HepG2 (cell line): ENCODE measurements around the gene M1AP.

Experiments used
- ETV6 ChIP-seq: sonication (generic); formaldehyde crosslinking; conservative IDR thresholded peaks from 2 replicates; pipeline ENCODE4 v1.4.0; 2020; ENCODE audit warnings: missing genetic modification reagents
- EZH2 ChIP-seq: conservative IDR thresholded peaks from 2 replicates; pipeline ENCODE4 v1.6.1; 2012; ENCODE audit warnings: mild to moderate bottlenecking, low read depth, low read length, moderate library complexity
- HCFC1 ChIP-seq: fragments of 150-350 bp; IDR thresholded peaks from 2 replicates; pipeline ENCODE4 v1.6.1; 2014; ENCODE audit warnings: low read depth, low read length
- NR2F1 ChIP-seq, 2 experiments: fragments of 450-650 bp in 1 of 2; formaldehyde crosslinking in 1 of 2; IDR thresholded peaks; 2 replicates each; pipeline versions ENCODE4 v1.5.0 to v1.6.1; 2016 to 2020; ENCODE audit warnings: mild to moderate bottlenecking in 1 of 2, missing compliant biosample characterization in 1 of 2, missing genetic modification reagents in 1 of 2, moderate library complexity in 1 of 2
- POLR2AphosphoS5 ChIP-seq: IDR thresholded peaks from 2 replicates; pipeline ENCODE4 v1.6.1; 2012; ENCODE audit warnings: low read depth, low read length
- ZFX ChIP-seq: sonication (generic); formaldehyde crosslinking; IDR thresholded peaks from 2 replicates; pipeline ENCODE4 v1.4.0; 2020; ENCODE audit warnings: mild to moderate bottlenecking, low read depth, missing genetic modification reagents, moderate library complexity
- ZNF143 ChIP-seq: sonication (generic); formaldehyde crosslinking; IDR thresholded peaks from 2 replicates; pipeline ENCODE4 v1.4.0; 2020; ENCODE audit warnings: missing genetic modification reagents
- ZNF33B ChIP-seq: sonication (generic); formaldehyde crosslinking; IDR thresholded peaks from 2 replicates; pipeline ENCODE4 v1.5.1; 2020; ENCODE audit warnings: mild to moderate bottlenecking, missing genetic modification reagents
- TF ChIP-seq, protein P1 (sequence below): sonication (generic); formaldehyde crosslinking; IDR thresholded peaks from 2 replicates; pipeline ENCODE4 v1.5.0; 2020; ENCODE audit warnings: missing genetic modification reagents
- TF ChIP-seq, protein P2 (sequence below): sonication (generic); formaldehyde crosslinking; IDR thresholded peaks from 2 replicates; pipeline ENCODE4 v1.8.0; 2022; ENCODE audit warnings: mild to moderate bottlenecking, missing genetic modification reagents; ENCODE audit not compliant: insufficient replicate concordance
- TF ChIP-seq, protein P3 (sequence below): sonication (generic); formaldehyde crosslinking; IDR thresholded peaks from 2 replicates; pipeline ENCODE4 v1.5.0; 2020; ENCODE audit warnings: mild to moderate bottlenecking, missing genetic modification reagents

DNA sequence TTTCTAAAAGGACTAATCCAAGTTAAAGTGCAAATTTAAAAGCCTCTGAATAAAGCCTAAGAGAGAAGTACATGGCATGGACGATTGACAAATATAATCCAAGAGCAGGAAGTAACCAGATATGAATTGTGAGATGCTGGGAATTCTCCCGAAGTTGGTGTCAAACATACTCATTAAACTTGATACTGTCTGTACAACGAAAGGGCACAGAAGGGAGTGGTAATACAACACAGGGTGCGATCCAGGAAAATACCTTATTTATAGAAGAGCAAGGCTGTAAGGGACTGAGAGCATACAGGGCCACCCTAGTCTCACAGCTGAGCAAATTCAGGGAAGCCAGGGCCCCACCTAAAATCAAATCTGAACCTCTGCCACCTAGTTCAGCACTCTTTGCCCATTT lies 47.5 kb upstream of the M1AP start:
- TF ChIP-seq NR2F1 (CRISPR knock-in tag; IDR thresholded peaks at IDR 0.05) (no peak), EZH2 (no peak), ZNF33B (CRISPR knock-in tag) (no peak), HCFC1 (no peak), ZNF143 (CRISPR knock-in tag) (no peak), ZFX (no peak), POLR2AphosphoS5 (no peak), ETV6 (CRISPR knock-in tag) (no peak)
- TF ChIP-seq, protein P1, sequence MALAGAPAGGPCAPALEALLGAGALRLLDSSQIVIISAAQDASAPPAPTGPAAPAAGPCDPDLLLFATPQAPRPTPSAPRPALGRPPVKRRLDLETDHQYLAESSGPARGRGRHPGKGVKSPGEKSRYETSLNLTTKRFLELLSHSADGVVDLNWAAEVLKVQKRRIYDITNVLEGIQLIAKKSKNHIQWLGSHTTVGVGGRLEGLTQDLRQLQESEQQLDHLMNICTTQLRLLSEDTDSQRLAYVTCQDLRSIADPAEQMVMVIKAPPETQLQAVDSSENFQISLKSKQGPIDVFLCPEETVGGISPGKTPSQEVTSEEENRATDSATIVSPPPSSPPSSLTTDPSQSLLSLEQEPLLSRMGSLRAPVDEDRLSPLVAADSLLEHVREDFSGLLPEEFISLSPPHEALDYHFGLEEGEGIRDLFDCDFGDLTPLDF = no peak
- TF ChIP-seq, protein P2, sequence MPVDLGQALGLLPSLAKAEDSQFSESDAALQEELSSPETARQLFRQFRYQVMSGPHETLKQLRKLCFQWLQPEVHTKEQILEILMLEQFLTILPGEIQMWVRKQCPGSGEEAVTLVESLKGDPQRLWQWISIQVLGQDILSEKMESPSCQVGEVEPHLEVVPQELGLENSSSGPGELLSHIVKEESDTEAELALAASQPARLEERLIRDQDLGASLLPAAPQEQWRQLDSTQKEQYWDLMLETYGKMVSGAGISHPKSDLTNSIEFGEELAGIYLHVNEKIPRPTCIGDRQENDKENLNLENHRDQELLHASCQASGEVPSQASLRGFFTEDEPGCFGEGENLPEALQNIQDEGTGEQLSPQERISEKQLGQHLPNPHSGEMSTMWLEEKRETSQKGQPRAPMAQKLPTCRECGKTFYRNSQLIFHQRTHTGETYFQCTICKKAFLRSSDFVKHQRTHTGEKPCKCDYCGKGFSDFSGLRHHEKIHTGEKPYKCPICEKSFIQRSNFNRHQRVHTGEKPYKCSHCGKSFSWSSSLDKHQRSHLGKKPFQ (CRISPR knock-in tag) = no peak
- TF ChIP-seq, protein P3, sequence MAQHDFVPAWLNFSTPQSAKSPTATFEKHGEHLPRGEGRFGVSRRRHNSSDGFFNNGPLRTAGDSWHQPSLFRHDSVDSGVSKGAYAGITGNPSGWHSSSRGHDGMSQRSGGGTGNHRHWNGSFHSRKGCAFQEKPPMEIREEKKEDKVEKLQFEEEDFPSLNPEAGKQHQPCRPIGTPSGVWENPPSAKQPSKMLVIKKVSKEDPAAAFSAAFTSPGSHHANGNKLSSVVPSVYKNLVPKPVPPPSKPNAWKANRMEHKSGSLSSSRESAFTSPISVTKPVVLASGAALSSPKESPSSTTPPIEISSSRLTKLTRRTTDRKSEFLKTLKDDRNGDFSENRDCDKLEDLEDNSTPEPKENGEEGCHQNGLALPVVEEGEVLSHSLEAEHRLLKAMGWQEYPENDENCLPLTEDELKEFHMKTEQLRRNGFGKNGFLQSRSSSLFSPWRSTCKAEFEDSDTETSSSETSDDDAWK (CRISPR knock-in tag) = no peak
